ENCODE data around the gene TARBP2.

The TARBP2 gene

DNA sequence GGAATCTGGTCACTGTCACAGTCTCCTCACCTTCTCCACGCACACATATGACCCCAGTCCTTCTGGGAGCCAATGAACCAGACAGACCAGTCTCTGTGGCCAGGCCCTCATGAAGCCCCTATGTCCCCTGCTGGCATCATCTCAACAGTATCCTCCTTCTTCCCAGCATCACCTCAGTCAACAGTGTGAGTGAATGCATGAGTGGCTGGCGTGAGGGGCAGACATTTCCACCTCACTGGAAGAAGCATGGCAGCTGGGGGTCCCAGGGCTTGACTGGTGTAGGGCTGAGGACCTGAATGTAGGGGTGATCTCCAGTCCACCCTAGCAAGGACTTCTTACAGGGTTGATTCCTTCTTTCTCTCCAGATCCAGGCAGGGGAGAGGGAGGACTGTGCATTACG, 3.6 kb upstream of the TARBP2 start:
- no peak for DNase-seq

DNA sequence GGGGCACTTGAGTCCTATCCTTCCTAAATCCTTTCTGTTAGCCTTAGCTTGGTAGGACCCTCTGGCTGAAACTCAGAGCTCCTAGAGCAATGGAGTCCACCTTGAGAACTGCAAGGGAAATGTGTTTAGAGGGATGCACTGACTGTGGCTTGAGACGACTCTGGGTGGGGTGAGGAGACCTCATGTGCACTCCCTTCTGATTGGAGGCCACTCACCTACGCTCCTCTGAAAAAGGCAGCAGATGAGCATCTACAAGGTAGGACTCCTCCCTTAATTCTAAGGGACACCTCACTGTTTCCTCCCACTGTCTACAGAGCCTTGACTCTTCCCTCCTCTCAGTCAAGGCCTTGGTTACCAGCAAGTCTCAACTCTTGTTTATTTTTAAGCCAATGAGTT, 2.9 kb upstream of the TARBP2 start:
- peak in 1 of 5 experiments; percentile 40 for DNase-seq

DNA sequence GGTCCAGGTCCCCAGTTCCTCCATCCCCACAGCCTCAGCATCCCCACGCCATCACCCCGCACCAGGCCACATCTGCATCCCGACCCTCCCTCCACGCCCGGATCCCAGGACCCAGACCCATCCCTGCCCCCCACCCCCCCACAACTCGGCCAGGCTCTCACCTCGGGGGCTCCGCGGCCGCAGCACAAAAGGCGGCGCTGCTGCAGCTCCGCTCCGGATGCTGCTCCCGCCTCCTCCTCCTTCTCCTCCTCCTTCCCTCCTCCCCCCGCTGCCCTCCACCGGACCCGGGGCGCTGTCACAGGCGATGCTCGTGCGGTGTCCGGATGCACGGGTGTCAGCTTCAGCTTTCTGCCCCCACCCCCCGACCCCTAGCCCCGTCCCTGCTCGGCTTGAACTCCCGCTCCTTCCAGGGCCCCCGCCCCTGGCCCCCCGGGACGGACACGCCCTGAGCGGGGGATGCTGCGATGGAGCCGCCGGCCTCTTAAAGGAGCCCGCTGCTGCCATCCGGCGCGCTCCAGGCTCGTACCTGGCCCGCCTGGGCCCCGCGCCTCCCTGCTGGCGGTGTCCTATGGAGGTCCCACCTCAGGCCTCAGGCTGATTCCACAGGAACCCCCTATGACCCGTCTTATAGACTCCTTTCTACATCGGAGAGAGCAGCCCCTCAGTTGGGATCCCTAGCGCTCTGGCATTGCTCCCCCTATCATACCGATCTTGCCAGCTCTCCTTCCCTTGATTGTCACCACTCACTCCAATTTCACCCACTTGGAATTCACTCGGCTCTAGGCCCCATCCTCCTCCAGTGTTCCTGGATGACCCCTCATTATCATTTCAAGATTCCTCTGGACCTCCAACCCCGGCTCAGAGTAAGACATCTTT, 1.6 kb upstream of the TARBP2 start, which contains the start of gene MAP3K12:
TSS of gene MAP3K12 (minus strand) at position 193 of the 876 bp plus-strand sequence. CDS start 12,067 bp downstream, outside the sequence.
- DNase-seq, result peak; percentile 23 to 73 (median 49)

DNA sequence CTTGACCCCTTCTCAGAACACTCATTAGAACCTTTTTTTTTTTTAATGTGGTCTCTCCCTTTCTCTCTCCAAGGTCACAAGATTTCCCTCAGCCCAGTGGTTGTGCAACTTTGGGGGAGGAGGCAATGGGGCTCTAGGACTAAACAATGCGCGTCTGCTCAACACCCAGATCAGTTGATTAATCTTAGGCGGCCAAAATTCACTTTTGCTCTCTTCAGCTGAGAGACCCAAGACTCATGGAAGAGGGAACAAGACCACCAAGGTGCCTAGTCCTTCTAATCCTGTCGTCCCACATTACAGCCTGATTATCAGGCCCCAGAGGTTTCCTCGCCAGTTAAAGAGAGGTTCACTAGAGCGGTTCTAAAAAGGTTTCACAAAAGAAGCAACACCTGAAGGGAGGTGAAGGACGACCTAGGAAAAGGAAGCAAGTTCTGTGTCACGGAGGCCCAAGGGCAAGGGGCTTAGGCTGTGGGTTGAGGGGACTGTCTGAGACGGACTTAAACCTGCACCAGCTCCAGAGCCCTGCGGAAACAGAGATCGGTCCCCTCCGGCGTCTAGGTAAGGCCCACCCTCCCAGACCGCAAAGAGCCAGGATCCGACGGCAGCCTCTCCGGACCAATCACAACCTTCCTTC, 824 bp upstream of the TARBP2 start:
- DNase-seq, result peak in 2 of 5 experiments; percentile 31 to 55

DNA sequence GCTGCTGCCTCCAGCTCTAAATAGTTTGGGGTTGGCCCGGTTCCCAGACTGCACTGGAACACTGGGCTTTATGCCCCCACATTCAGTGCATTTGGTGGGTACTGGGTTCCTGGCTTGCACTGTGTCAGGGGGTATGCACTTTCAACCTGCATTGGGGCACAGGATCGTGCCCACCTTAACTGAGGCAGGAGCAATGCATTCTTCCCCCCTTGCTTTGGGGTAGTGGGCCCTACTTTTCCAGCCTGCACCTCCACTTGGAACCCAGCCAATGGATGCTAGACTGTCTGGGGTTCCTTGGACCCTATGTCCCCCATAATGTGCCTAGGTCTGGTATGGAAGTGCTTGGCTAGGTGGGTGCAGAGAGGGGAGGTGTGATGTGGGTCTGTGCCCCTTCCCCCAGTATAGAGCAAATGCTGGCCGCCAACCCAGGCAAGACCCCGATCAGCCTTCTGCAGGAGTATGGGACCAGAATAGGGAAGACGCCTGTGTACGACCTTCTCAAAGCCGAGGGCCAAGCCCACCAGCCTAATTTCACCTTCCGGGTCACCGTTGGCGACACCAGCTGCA, 615 bp downstream of the TARBP2 start:
- DNase-seq, result no peak

DNA sequence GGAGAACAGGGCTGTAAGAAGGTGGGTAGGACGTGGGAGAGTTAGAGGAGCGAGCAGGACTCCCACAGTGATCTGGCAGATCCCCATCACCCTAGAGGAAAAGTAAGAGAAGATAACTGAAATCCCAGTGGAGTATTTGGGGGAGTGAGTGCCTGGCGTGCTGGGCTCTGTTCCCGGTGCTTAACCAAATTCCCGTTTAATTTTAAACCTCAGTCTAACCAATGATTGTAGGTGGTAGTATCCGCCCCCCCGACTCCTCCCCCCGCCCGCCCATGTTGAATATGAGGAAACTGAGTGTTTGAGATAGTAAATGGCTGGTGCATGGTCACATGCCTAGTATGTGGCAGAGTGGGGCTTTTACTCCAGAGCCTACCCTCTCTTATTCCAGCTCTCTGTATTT, 1.2 kb downstream of the TARBP2 start:
- DNase-seq, result no peak

DNA sequence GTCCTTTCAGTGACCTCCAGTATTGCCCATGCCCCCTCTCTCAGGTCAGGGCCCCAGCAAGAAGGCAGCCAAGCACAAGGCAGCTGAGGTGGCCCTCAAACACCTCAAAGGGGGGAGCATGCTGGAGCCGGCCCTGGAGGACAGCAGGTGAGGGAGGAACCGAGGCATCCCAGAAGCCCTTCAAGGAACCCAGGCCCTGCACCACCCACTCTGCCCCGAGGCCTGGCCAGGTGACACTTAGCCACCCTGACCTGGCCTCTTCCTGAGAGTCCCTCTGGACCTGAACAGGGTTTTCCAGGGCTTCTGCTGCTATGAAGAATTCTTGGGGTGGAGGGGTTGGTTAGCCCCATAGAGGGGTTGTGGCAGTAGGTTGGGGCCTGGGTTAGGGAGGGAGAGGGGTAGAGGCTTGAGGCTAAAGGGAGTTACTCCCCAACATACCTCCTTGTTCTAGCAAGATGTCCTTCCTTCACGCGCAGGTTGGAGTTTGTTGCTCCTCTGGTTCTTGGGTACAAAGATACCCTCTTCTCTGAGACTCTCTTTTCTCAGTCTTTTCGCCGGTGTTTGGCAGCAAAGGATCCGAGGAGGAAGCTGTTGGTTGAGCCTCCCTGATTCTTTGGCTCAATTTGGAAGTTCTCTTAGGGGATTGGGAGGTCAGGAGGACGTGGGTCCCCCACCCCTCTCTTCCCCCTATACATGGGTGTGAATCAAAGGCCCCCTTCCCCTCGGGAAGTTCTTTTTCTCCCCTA, 2.1 kb downstream of the TARBP2 start:
- no peak for DNase-seq

DNA sequence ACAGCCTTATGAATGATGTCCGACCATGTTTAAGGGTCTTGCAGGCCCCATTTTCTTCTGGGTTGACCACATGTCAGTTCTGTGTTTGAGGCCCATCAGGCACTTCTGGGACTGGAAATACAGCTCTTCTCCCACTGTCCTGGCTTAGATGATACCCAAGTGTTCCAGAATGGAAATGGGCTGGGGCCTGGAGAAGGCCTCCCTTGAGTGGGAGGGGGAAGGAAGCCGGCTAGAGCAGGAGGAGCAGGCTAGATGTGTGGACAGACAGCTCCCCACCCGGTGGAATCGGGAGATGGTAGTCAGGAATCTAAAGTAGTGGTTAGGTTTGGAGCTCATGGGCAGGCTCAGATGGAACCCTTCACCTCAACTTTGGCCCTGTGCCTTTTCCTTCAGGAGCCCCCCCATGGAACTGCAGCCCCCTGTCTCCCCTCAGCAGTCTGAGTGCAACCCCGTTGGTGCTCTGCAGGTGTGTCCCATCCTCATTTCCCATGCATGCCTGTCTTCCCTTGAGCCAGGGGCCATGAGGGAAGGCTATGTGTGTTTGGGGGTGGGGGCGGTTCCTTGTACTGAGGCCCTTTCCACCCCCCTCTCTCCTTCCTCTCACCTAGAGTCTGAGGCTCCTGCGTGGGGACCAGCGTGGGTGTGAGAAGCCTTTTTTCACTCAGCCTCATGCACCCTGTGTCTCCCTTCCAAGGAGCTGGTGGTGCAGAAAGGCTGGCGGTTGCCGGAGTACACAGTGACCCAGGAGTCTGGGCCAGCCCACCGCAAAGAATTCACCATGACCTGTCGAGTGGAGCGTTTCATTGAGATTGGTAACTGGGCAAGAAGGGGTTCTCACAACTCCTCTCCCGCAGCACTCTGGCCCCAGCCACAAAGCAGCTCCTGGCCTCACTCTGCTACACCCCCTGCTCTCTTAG, 3.2 kb downstream of the TARBP2 start:
- DNase-seq, result no peak

DNA sequence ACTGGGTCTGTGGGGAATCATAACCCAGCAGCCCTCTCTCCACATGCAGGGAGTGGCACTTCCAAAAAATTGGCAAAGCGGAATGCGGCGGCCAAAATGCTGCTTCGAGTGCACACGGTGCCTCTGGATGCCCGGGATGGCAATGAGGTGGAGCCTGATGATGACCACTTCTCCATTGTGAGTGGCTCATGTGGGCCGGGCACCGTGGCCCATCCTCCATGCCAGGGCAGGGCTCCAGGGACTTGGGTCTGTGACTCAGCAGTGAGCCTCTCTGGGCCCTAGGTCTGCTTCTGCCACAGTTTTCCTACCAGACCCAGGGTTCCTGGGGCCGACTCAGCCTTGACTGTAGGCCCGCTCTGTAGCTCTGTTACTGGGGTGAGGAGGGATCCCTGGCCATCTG, 4.0 kb downstream of the TARBP2 start:
- DNase-seq, result no peak

DNA sequence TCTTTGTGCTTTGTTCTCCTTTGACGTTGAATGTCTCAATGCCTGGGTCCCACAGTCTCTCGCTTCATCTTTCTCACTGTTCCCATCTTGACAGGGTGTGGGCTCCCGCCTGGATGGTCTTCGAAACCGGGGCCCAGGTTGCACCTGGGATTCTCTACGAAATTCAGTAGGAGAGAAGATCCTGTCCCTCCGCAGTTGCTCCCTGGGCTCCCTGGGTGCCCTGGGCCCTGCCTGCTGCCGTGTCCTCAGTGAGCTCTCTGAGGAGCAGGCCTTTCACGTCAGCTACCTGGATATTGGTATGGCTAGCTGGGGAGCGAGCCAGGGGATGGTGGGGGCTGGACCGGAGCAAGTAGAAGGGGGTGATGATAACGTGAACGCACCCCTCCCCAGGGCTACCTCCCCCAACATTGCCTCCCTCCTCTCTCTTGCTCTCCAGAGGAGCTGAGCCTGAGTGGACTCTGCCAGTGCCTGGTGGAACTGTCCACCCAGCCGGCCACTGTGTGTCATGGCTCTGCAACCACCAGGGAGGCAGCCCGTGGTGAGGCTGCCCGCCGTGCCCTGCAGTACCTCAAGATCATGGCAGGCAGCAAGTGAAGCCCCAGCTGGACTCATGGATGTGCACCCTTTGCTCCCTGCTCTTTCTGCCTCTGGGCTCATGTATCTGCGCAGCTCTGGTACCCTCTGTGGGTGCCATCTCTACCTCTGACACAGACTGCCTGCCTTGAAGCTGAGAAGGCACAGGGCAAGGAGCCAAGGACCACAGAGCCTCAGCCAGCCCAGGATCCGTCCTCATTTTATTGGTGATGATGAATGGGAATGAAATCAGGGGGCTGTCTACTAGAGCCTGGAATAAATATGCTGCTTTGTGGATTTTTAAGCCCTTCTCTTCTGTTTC, 4.7 kb downstream of the TARBP2 start:
- DNase-seq, result no peak

DNA sequence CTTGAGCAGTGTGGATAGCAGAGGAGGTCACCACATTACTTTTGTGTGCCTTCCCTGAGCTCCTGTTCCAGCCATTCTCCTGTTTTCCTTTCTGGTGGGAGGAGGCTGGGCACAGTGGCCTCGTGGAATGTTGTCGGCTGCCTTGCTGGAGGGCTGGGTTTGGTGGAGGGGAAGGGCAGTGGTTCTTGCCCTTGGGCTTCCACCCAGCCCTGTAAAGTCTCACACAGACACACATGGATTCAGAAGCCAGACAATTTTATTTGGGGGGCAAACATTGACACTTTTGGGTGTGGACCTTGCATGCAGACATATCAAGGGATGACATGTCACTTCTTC, 5.3 kb downstream of the TARBP2 start:
- no peak for DNase-seq

DNA sequence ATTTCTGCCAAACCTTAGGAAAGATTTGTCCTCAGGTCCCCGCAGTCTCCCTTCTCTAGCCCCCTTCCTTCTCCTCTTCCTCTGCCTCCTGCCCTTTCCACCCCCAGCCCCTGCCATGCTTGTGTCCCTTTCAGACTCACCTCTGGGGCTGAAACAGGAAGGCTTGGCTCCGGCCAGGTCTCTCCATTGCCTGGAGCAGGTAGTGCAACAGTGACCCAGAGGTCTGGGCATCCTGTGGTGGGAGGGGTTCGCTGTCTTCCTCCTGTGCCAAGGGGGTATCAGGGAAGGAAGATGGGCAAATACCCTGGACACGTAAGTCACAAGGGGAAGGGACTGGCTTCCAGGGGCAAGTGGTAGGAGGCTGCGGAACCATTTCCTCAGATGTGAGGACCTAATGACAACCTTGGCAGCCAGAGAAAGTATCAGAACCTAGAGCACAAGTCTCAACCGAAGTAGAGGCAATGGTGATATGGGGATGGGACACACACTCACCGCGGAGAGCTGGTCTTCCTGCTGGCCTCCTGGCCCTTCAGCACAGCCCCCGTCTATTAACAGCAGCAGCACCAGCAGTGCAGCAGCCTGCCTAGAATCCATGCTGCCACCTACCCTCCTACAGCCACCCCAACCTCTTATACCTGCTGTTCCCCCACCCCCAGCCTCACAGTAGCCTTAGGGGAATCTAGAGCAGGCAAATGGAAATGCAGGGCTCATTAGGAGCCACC, 6.0 kb downstream of the TARBP2 start, which contains the start of gene NPFF:
TSS of gene NPFF (minus strand) at position 604 of the 722 bp plus-strand sequence. CDS start at position 594, 10 bp downstream.
- DNase-seq, result no peak

DNA sequence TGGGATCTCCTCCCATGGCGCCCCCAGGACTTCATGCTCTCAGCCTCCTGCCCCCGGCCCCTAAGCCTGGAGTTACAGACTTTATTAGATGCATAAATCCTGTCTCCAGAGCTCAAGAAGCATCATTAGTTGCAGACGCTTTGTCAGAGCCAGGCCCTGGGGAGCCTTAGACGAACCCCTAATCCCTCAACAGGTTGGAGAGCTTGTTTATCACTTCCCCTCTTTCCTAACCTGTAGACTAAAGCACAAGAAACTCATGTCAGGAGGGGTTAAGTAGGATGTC, 6.5 kb downstream of the TARBP2 start:
- no peak for DNase-seq

DNA sequence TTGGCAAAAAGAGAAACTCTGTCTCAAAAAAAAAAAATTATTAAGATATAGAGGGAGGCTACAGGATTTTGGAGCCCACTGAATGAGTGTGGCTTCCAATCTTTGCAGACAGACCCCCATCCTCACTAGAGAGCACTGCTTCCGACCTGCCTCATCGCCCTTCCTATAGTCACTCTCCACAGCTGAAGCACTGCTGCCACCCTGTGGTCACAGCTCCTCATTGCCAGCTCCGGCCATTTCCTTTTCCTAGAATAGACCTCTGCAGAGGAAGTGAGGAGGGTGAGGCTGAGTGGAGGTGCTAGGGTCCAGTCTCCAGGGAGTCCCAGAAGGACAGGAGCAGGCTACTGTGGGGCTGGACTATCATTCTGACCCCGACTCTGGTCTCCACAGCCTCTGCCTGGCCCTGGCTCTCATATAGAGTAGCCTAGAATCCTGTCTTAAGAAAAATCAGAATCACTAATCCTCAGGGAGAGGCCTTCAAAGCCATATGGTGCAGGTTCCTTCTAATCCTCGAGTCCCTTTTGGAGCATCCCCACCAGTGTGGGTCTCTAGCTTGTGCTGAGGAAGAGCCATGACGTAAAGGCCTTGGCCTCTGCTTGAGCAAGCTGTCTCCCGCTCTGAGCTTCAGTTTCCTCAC, 7.6 kb downstream of the TARBP2 start:
- peak; percentile 41 to 75 (median 69) for DNase-seq

DNA sequence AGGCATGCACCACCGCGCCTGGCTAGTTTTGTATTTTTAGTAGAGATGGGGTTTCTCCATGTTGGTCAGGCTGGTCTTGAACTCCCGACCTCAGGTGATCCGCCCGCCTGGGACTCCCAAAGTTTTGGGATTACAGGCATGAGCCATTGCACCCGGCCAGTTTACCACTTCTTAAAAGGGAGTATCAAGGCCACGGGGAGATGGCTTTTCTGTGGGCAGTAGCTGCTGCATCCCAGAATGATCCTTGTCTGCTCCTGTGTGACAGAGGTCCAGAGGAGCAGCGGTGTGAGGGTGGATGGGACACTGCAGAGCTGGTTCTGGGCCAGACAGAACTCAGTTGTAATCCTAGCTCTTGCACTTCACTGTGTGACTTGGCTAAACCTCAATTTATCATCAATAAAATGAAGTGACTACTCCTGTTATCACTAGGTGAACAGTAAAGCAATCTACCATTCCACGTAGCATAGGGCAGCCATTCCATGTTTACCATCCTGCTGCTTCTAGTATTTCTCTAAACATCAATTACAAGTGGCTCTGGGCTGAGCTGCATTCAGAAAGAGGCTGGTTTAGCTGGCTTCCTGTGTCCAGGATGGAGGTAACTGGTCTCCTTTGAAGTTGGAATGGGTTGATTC, 9.2 kb downstream of the TARBP2 start:
- no peak for DNase-seq

DNA sequence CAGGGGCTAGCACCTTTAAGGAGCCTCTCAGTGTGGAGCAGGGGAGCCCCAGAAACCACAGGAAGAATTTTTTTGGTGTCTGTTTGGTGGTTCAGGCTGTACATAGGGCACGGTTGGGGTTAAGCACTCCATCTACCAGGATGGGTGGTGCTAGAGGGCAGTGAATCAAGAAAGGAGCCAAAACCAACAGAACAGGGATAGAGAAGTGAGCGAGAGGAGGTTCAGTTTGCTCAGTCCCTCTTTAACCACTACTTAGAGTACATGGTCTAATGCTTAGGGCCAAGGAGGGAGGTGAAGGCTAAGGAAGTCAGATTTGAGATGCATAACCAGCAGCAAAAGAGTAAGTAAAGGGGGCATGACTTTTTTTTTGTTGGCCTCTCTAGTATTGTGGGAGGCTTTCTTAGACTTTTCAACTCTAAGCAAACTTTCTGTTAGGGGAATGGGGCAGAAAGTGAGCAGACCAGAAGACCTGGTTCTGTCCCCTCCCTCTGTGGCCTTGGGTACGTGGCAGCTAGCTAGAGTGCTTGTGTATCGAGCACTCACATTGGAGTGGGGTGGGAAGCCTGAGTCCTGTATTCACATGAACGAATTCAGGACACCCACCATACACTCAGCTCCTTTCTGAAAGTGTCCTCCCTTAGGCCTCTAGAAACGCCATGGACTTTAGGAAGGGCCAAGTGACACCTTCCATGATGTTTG, 12.8 kb downstream of the TARBP2 start:
- no peak for DNase-seq

DNA sequence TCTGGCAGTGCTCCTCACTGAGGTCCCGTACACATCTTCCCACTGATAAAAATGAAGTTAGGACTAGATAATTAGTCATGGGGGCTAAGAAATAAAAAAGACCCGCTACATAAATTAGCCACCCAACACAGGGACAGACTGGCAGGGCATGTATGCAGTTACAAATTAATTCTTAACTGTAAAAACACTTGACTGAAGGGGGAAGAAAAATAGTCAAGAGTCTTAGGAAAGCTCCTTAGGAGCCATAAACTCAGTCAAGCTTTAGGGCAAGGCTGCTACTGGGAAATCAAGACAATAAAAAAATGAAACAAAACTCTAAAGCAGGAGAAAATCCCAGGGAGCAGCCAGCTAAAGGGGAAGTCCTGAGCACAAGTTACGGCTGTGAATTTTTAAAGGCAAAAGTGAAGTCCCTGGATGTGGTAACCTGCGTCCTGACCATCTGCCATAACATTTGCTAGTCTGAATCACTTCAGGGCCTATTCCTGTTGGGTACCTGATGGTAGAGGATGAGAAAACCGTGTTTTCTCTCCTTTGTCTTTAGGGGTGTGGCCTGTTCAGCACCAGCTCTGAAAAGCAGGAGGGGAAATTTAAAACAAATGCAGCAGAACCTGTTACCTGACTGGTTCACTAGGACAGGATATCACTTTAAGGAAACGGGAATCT, 13.7 kb downstream of the TARBP2 start:
- DNase-seq, result no peak

DNA sequence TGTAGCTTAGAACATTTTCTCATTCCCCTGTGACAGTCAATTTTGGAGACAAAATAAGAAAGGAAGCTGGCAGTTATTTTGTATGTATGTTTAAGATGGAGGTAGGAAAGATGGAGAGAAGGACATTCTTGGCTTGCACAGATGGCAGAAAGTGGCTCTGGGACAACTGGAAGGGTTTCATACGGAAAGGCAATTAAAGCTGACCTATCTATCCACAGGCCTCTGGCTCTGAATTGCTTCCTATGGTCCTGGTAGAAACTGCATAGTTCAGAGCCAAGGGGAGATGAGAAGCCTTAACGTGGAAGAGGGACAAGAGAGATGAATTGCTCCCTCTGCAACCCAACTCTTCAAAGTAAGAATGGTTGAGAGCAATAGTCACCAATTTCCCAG, 14.2 kb downstream of the TARBP2 start:
- DNase-seq, result no peak
